Measurements from ENCODE around the gene UBE3B.

DNA sequence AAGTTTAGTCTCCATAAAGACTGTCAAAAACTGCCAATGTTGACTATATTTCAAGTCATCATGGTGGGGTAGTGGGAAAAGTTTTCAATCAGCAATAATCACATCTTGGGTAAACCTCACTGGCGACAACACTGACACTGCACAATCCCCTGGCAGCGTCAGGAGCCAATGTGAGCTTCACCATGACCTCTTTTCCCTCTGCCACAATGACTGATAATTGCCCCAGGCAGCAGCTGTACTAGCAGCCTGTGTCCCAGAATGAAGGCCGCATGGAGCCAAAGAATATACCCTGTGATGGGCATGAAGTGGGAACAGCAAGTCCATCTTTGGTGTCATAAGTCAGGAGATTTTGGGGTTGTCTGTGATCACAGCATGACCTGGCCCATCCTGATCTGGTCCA is 90.5 kb downstream of the UBE3B start:
- TF ChIP-seq, protein P1, sequence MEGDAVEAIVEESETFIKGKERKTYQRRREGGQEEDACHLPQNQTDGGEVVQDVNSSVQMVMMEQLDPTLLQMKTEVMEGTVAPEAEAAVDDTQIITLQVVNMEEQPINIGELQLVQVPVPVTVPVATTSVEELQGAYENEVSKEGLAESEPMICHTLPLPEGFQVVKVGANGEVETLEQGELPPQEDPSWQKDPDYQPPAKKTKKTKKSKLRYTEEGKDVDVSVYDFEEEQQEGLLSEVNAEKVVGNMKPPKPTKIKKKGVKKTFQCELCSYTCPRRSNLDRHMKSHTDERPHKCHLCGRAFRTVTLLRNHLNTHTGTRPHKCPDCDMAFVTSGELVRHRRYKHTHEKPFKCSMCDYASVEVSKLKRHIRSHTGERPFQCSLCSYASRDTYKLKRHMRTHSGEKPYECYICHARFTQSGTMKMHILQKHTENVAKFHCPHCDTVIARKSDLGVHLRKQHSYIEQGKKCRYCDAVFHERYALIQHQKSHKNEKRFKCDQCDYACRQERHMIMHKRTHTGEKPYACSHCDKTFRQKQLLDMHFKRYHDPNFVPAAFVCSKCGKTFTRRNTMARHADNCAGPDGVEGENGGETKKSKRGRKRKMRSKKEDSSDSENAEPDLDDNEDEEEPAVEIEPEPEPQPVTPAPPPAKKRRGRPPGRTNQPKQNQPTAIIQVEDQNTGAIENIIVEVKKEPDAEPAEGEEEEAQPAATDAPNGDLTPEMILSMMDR (IDR thresholded peaks at IDR 0.05): no peak
- TF ChIP-seq POLR2A (IDR thresholded peaks at IDR 0.05): no peak

Measured in lower leg skin (tissue), 3 donors.